Pancreas (tissue), 10 donors: ENCODE measurements around the gene SORCS2. TPM values are rescaled to one million over a fixed set of nuclear protein-coding genes. Genes with fewer than 3 reads are reported as not detected.

Source experiments
- ATAC-seq, 4 donors: fragments of 200-7000 bp; cut with Tn5 transposase; one replicate each; pipeline versions ENCODE4 v1.8.0 to v1.9.1; 2020; ENCODE audit warnings: mild to moderate bottlenecking in 4 of 4, moderate library complexity in 4 of 4
- DNase-seq, 6 donors: peaks; one replicate each; pipeline ENCODE4 v3.0.0-alpha.2; 2020
- FAIRE-seq: peaks from 2 replicates; lab custom pipeline; 2012; peaks lifted over from hg19 to GRCh38; lab: Jason Lieb, UNC
- H3K27ac ChIP-seq, 4 donors: fragments of 200-600 bp; sonication (generic); 1 replicate in 3 of 4; 2 replicates in 1 of 4; pipeline versions ENCODE4 v1.5.0 to v1.8.0; 2020
- H3K27me3 ChIP-seq, 4 donors: fragments of 200-600 bp; one replicate each; pipeline ENCODE4 v1.8.0; 2021
- H3K36me3 ChIP-seq, 3 donors: fragments of 200-600 bp; sonication (generic) in 1 of 3; one replicate each; pipeline versions ENCODE4 v1.5.0 to v1.8.0; 2020 to 2021
- H3K4me1 ChIP-seq, 3 donors: fragments of 200-600 bp; one replicate each; pipeline ENCODE4 v1.8.0; 2021
- H3K4me3 ChIP-seq, 4 donors: fragments of 200-600 bp; sonication (generic) in 2 of 4; one replicate each; pipeline versions ENCODE4 v1.5.0 to v1.8.0; 2020 to 2021
- H3K9me3 ChIP-seq, 4 donors: fragments of 200-600 bp; one replicate each; pipeline ENCODE4 v1.8.0; 2021
- WGBS, 2 donors: extraction: QIAGEN DNeasy Blood & Tissue Kit; methylation state at CpG; one replicate each; pipeline ENCODE4 v1.1.7; 2013; 5-methylcytosine and 5-hydroxymethylcytosine counted together
- intact Hi-C, 3 donors: fragments of 100-400 bp; cut with DNase I; formaldehyde crosslinking; loops; one replicate each; pipeline versions ENCODE4 v1.11.1 to v1.14.2; 2022
- polyA plus RNA-seq, 2 donors: library from polyadenylated mRNA; stranded (reverse); fragments of 200-250 nt; gene quantifications; one replicate each; pipeline ENCODE4 v1.2.3, GENCODE V29; 2013
- total RNA-seq, 6 donors: library from RNA; stranded (reverse); fragmentation: NEBNext Ultra II Directional in 4 of 6; extraction: Animal tissue kit (Norgen Biotek cat#: 25700) in 4 of 6; gene quantifications; one replicate each; pipeline versions ENCODE4 v1.2.1 to v1.2.4, GENCODE V29; 2021 to 2023
- TF ChIP-seq, protein P1 (sequence below), 4 donors: fragments of 200-600 bp; sonication (generic) in 3 of 4; IDR thresholded peaks; one replicate each; pipeline versions ENCODE4 v1.5.0 to v1.8.0; 2021; ENCODE audit warnings: antibody characterized with exemption in 4 of 4
- donor health status: healthy with polysubstance abuse.
- donor health status: DM: no; HTN: no; CAD: no; lungs with moderate emphysema.
- donor health status: DM: no; HTN: no; CAD: no.
- donor health status: control.
- donor health status: control.
- donor health status: Bipolar disorder and iron deficiency.
- donor health status: DM: yes; HTN: yes; CAD: no.
- donor health status: DM: no; HTN: no; CAD: no.
- donor health status: DM: no; HTN: no; CAD: no.
- donor health status: DM: yes; HTN: yes; CAD: no.

The SORCS2 gene
- total and polyA plus RNA-seq, 8 donors: 0.14 to 1.7 (median 0.42) TPM

DNA sequence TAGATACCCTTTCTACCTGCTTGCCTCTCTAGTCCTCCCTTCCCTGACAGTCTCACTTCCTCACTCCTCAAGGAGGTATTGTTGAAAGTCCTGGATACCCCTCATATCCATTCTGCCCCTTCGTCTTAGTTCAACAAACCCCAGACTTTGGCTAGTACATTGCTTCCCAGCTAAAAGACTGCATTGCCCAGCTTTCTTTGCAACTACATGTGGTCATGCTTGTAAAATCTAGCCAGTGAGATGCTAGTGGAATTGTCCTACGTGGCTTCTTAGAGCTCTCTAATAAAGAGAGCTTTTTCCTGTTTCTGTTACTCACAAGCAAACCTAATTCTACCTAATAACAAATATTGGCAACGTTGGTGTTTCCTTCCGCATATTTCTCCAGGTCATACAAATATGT is 480.3 kb downstream of the SORCS2 start:
- H3K4me3 ChIP-seq: no peak overlapping the region
- H3K36me3 ChIP-seq: no peaks in the 10 kb centered on the region
- DNase-seq: no peak
- ATAC-seq: no peak
- FAIRE-seq: no peak
- peaks cover 0 to 4% (median 0%) of the 10 kb centered on the region in 4 donors for H3K27me3 ChIP-seq
- TF ChIP-seq, protein P1, sequence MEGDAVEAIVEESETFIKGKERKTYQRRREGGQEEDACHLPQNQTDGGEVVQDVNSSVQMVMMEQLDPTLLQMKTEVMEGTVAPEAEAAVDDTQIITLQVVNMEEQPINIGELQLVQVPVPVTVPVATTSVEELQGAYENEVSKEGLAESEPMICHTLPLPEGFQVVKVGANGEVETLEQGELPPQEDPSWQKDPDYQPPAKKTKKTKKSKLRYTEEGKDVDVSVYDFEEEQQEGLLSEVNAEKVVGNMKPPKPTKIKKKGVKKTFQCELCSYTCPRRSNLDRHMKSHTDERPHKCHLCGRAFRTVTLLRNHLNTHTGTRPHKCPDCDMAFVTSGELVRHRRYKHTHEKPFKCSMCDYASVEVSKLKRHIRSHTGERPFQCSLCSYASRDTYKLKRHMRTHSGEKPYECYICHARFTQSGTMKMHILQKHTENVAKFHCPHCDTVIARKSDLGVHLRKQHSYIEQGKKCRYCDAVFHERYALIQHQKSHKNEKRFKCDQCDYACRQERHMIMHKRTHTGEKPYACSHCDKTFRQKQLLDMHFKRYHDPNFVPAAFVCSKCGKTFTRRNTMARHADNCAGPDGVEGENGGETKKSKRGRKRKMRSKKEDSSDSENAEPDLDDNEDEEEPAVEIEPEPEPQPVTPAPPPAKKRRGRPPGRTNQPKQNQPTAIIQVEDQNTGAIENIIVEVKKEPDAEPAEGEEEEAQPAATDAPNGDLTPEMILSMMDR (IDR thresholded peaks at IDR 0.05): no peak
- no peak overlapping the region for H3K27ac ChIP-seq
- H3K4me1 ChIP-seq: no peaks in the 10 kb centered on the region
- H3K9me3 ChIP-seq: no peaks in the 10 kb centered on the region
- intact Hi-C loops: no loop called here
- 55 to 71% methylated on average over 4 of the region's 4 CpGs for WGBS, 2 donors

DNA sequence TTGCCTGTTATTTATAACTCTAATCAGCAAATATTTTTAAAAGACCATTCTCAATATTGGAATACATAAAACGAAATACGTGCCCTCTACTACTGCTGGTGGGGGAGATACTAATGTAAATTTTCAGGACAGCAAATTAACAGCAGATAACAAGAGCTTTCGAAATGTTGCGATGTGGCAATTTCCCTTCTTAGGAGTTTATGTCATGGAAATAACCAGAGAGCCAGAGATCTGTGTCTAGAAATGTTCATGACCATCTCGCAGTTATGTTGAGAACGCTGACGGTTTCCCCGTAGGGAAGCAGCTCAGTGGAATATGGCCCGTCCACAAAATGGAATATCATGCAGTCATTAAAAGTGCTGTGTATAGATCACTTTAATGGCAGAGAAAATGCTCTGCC is 480.8 kb downstream of the SORCS2 start:
- no peak overlapping the region for H3K4me3 ChIP-seq
- no peaks in the 10 kb centered on the region for H3K4me1 ChIP-seq
- ATAC-seq (no peak), FAIRE-seq (no peak), DNase-seq (no peak)
- H3K36me3 ChIP-seq: no peaks in the 10 kb centered on the region
- TF ChIP-seq, protein P1 (IDR thresholded peaks at IDR 0.05): no peak
- H3K27me3 ChIP-seq: peaks cover 0 to 4% (median 0%) of the 10 kb centered on the region in 4 donors
- WGBS, 2 donors: 71 to 85% methylated on average over 9 of the region's 9 CpGs
- no peaks in the 10 kb centered on the region for H3K9me3 ChIP-seq
- no peak overlapping the region for H3K27ac ChIP-seq
- intact Hi-C loops: no loop called here

DNA sequence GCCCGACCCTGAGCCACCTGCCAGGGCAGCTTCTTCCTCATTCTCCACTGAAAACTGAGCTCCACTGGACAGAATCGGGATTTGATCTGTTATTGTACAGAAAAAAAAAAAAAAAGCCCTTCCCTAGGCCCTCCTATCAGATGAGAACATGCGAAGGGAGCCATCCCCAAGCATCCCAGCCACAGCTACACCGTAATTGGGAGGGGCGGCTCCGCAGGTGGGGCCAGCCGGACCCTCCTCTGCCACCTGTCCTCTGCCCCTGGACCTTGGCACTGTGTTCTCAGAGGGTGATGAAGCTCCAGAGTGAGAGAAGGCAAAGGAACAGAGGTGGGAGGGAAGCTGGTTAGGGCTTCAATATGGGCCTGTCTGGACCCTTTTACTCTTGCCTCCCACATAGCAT is 482.4 kb downstream of the SORCS2 start:
- intact Hi-C loops: no loop called here
- H3K4me1 ChIP-seq: no peaks in the 10 kb centered on the region
- H3K27ac ChIP-seq: no peak overlapping the region
- DNase-seq (no peak), FAIRE-seq (no peak), ATAC-seq (no peak)
- 51 to 69% methylated on average over 7 of the region's 7 CpGs for WGBS, 2 donors
- TF ChIP-seq, protein P1 (IDR thresholded peaks at IDR 0.05): no peak
- no peaks in the 10 kb centered on the region for H3K9me3 ChIP-seq
- H3K27me3 ChIP-seq: peaks cover 0 to 4% (median 0%) of the 10 kb centered on the region in 4 donors
- no peak overlapping the region for H3K4me3 ChIP-seq
- H3K36me3 ChIP-seq: no peaks in the 10 kb centered on the region

DNA sequence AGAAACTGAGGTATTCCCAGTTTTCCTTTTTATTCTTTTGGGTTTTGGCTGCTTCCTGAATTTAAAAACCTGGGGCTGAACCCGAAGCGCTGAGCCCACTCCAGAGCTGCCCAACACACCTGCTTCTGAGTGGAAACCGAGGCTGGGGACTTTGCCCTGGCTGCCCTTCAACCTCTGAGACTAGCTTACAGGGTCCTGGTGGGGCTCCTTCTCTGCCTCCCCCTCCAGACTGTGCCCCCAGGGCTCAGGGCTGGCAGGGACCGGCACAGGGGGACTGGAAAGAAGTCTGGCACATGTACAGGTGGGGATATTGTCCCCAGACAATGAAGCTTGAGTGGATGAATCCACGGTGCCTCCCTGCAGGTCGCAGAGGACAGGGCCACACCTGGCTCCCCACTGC is 482.8 kb downstream of the SORCS2 start:
- H3K36me3 ChIP-seq: no peaks in the 10 kb centered on the region
- intact Hi-C loops: no loop called here
- WGBS, 2 donors: 60 to 80% methylated on average over 6 of the region's 6 CpGs

More for the DNA sequence above, 482.8 kb downstream of the SORCS2 start:
- FAIRE-seq (no peak), ATAC-seq (no peak), DNase-seq (no peak)
- Histone ChIP-seq H3K9me3 (no peaks in the 10 kb centered on the region), H3K27ac (no peak overlapping the region), H3K4me3 (no peak overlapping the region), H3K27me3 (peaks cover 0 to 4% (median 0%) of the 10 kb centered on the region in 4 donors), H3K4me1 (no peaks in the 10 kb centered on the region)
- TF ChIP-seq, protein P1 (IDR thresholded peaks at IDR 0.05): no peak
